ENCODE results near the gene MRE11.

- TF ChIP-seq CTCF (IDR thresholded peaks at IDR 0.05; ENCODE audit: insufficient read depth, low read depth, low read length) (no peak), EZH2 (IDR thresholded peaks at IDR 0.05; ENCODE audit: insufficient read depth, low read length) (no peak)
These were observed 93.6 kb downstream of the MRE11 start for GRCh38 chr11:94400050-94400449.
